ENCODE results near the gene FAN1. TPM values are rescaled to one million over a fixed set of nuclear protein-coding genes. Genes with fewer than 3 reads are reported as not detected.

Gene FAN1
- total RNA-seq, 4 donors from 2014 or later: 16.2 to 45.5 (median 22.8) TPM

GRCh38 chr15:30929064-30929669, 25.5 kb downstream of the FAN1 start:
- no peak for DNase-seq (ENCODE audit: low spot score in 2 of 2)
- 55% methylated on average over 10 of the region's 10 CpGs for WGBS
- no peaks in the 10 kb centered on the region for H3K4me1 ChIP-seq
- H3K4me3 ChIP-seq: no peak overlapping the region
- H3K36me3 ChIP-seq: peaks cover 72% of the 10 kb centered on the region
- no peaks in the 10 kb centered on the region for H3K27me3 ChIP-seq
- TF ChIP-seq POLR2A (IDR thresholded peaks at IDR 0.05) (no peak), POLR2AphosphoS5 (IDR thresholded peaks at IDR 0.05) (no peak)
- H3K9me3 ChIP-seq: no peaks in the 10 kb centered on the region
- H3K27ac ChIP-seq: no peak overlapping the region

- Histone ChIP-seq H3K27ac (no peak overlapping the region), H3K27me3 (no peaks in the 10 kb centered on the region), H3K4me3 (no peak overlapping the region), H3K36me3 (peaks cover 71% of the 10 kb centered on the region), H3K9me3 (no peaks in the 10 kb centered on the region), H3K4me1 (no peaks in the 10 kb centered on the region)
- DNase-seq (ENCODE audit: low spot score in 2 of 2): no peak
- 91% methylated on average over 4 of the region's 4 CpGs for WGBS
- TF ChIP-seq POLR2A (IDR thresholded peaks at IDR 0.05) (no peak), CTCF (IDR thresholded peaks at IDR 0.05) (no peak), POLR2AphosphoS5 (IDR thresholded peaks at IDR 0.05) (no peak), EP300 (IDR thresholded peaks at IDR 0.05) (no peak)
These were observed 26.3 kb downstream of the FAN1 start for GRCh38 chr15:30929982-30930381.

- Histone ChIP-seq H3K4me3 (no peak overlapping the region), H3K36me3 (peaks cover 70% of the 10 kb centered on the region), H3K4me1 (no peaks in the 10 kb centered on the region), H3K27me3 (no peaks in the 10 kb centered on the region), H3K9me3 (no peaks in the 10 kb centered on the region), H3K27ac (no peak overlapping the region)
- DNase-seq (ENCODE audit: low spot score in 2 of 2): no peak
- WGBS: 100% methylated on average over 7 of the region's 8 CpGs
- TF ChIP-seq EP300 (IDR thresholded peaks at IDR 0.05) (no peak), POLR2A (IDR thresholded peaks at IDR 0.05) (no peak), CTCF (IDR thresholded peaks at IDR 0.05) (no peak), POLR2AphosphoS5 (IDR thresholded peaks at IDR 0.05) (no peak)
These were observed 26.7 kb downstream of the FAN1 start for GRCh38 chr15:30930422-30930821.

- TF ChIP-seq POLR2A (IDR thresholded peaks at IDR 0.05) (no peak), CTCF (IDR thresholded peaks at IDR 0.05) (no peak), POLR2AphosphoS5 (IDR thresholded peaks at IDR 0.05) (no peak), EP300 (IDR thresholded peaks at IDR 0.05) (no peak)
- no peaks in the 10 kb centered on the region for H3K4me1 ChIP-seq
- H3K27ac ChIP-seq: no peak overlapping the region
- H3K9me3 ChIP-seq: no peaks in the 10 kb centered on the region
- peaks cover 66% of the 10 kb centered on the region for H3K36me3 ChIP-seq
- H3K4me3 ChIP-seq: no peak overlapping the region
- no peak for DNase-seq (ENCODE audit: low spot score in 2 of 2)
- H3K27me3 ChIP-seq: no peaks in the 10 kb centered on the region
These were observed 29.6 kb downstream of the FAN1 start for GRCh38 chr15:30933293-30933692.

GRCh38 chr15:30939161-30939560, 35.4 kb downstream of the FAN1 start:
- whole genome bisulfite sequencing: 96% methylated on average over 7 of the region's 7 CpGs
- peaks cover 88% of the 10 kb centered on the region for H3K36me3 ChIP-seq
- no peak overlapping the region for H3K27ac ChIP-seq
- no peaks in the 10 kb centered on the region for H3K9me3 ChIP-seq
- TF ChIP-seq POLR2AphosphoS5 (IDR thresholded peaks at IDR 0.05) (no peak), EP300 (IDR thresholded peaks at IDR 0.05) (no peak), POLR2A (IDR thresholded peaks at IDR 0.05) (no peak), CTCF (IDR thresholded peaks at IDR 0.05) (no peak)
- no peaks in the 10 kb centered on the region for H3K27me3 ChIP-seq
- H3K4me3 ChIP-seq: no peak overlapping the region
- no peak for DNase-seq (ENCODE audit: low spot score in 2 of 2)
- no peaks in the 10 kb centered on the region for H3K4me1 ChIP-seq

- Histone ChIP-seq H3K4me3 (no peak overlapping the region), H3K4me1 (no peaks in the 10 kb centered on the region), H3K27me3 (no peaks in the 10 kb centered on the region), H3K36me3 (peaks cover 90% of the 10 kb centered on the region), H3K9me3 (no peaks in the 10 kb centered on the region), H3K27ac (no peak overlapping the region)
- no peak for DNase-seq (ENCODE audit: low spot score in 2 of 2)
- no peak for TF ChIP-seq POLR2A (IDR thresholded peaks at IDR 0.05)
- TF ChIP-seq CTCF (IDR thresholded peaks at IDR 0.05): no peak
- no peak for TF ChIP-seq POLR2AphosphoS5 (IDR thresholded peaks at IDR 0.05)
- TF ChIP-seq EP300 (IDR thresholded peaks at IDR 0.05): no peak
- WGBS: 74% methylated on average over 4 of the region's 4 CpGs
These were observed 36.6 kb downstream of the FAN1 start for GRCh38 chr15:30940359-30940758.

Measured in suprapubic skin (tissue), 4 donors.